ENCODE measurements around the gene OR5B12.

GRCh38 chr11:58391879-58392278 lies 50.2 kb downstream of the OR5B12 start:
- TF ChIP-seq POLR2AphosphoS5 (IDR thresholded peaks at IDR 0.05; ENCODE audit: low read depth, low read length) (no peak), TAF1 (IDR thresholded peaks at IDR 0.05; ENCODE audit: borderline replicate concordance, insufficient read depth, low read length) (no peak)

Measured in PFSK-1 (cell line).